ENCODE results near the gene SMYD4. TPM values are rescaled to one million over a fixed set of nuclear protein-coding genes. Genes with fewer than 3 reads are reported as not detected.

SMYD4 gene
- total and polyA plus RNA-seq, 9 of the 15 experiments (the other 6 are each of a cell fraction or from before 2014, with no cell fraction given), result 1.3 to 10.2 (median 6.7) TPM

GRCh38 chr17:1762901-1763898 lies 66.5 kb downstream of the SMYD4 start (continued):
- TF ChIP-seq MNT (conservative IDR thresholded peaks at IDR 0.05) (peak; percentile 75 to 81), MGA (IDR thresholded peaks at IDR 0.05) (peak; percentile 84), TAL1 (IDR thresholded peaks at IDR 0.05) (peak; percentile 48; the same call in 1 of the 2 replicates), SOX6 (IDR thresholded peaks at IDR 0.05) (peak; percentile 48; the same call in 1 of the 2 replicates), ZNF740 (CRISPR knock-in tag; IDR thresholded peaks at IDR 0.05) (0 out of 2 replicates have a peak, but pooled peaks have one; percentile 41), ZNF740 (tag; IDR thresholded peaks at IDR 0.05) (no peak), ZNF57 (CRISPR knock-in tag; IDR thresholded peaks at IDR 0.05) (no peak), MXI1 (IDR thresholded peaks at IDR 0.05; ENCODE audit: low read depth, low read length) (peak; percentile 54; the same call in 1 of the 2 replicates), RBFOX2 (IDR thresholded peaks at IDR 0.05; ENCODE audit: low read depth, low read length) (peak; percentile 64), CREM (IDR thresholded peaks at IDR 0.05; ENCODE audit: low read depth) (peak; percentile 8; the same call in 1 of the 2 replicates), TEAD4 (IDR thresholded peaks at IDR 0.05; ENCODE audit: low read length) (peak; percentile 19; the same call in 1 of the 2 replicates), TEAD4 (CRISPR knock-in tag; IDR thresholded peaks at IDR 0.05; ENCODE audit: borderline replicate concordance) (no peak)

Measured in K562 (cell line).